Hematopoietic multipotent progenitor cell treated with erythropoietin and hydrocortisone succinate and interleukin-3 and kit ligand, for 4 days (in vitro differentiated cells): Measurements from ENCODE around the gene KRT86.
"Not testable (repeated sequence)": the region's sequence is repeated elsewhere in the genome, so short reads cannot be mapped to it uniquely, and the experiment has no call there.

Experiments used
- DNase-seq: peaks from one replicate; pipeline ENCODE4 v3.0.0-alpha.2; 2015

The KRT86 gene

DNA sequence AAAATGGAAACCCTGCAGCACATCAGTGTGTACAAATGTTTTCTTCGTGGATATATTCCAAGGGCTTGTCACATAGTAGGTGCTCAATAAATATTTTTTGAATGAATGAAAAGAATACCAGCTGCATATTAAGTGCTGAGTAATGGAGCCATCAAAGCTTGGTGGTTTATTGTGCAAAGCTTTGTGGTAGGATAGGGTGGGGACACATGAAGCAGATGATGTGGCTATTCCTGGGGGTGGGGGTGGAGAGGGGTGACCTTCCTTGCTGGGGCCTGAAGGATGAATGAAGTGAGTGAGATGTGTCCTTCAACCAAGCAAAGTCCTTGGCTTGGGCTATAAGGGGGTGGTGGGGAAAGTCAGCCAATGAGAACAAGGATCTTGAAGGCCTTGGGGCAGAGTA lies 21.2 kb downstream of the KRT86 start:
- DNase-seq: peak; percentile 73

DNA sequence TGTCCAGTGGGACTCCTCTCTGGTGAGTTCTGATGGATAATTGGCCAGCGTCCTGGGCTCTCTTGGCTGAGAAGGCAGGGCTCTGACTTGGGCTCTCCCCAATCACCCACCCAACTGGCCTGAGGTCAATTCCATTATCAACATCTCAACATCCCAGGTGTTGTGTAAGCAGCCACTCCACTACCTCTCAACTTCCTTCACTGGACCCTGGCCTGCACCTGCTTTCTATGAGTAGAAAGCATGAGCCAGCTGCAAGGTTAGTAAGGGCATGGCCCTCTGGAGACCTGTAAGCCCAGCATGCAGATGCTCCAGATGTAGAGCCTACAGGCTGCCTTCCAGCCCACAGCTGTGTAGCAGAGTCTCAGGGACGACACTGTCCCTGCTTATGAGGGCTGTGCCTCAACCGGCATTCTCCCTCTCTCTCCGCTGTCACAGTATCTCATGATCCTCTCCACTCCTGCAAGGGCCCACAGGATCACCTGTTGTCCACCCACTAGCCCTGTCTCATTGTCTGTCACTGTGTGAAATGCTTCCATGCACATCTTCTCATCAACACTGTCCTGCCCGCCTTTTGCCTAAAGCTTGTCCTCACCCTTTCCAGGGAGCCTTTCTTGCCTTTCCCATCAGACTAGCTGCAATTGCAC lies 22.2 kb downstream of the KRT86 start:
- no peak for DNase-seq

DNA sequence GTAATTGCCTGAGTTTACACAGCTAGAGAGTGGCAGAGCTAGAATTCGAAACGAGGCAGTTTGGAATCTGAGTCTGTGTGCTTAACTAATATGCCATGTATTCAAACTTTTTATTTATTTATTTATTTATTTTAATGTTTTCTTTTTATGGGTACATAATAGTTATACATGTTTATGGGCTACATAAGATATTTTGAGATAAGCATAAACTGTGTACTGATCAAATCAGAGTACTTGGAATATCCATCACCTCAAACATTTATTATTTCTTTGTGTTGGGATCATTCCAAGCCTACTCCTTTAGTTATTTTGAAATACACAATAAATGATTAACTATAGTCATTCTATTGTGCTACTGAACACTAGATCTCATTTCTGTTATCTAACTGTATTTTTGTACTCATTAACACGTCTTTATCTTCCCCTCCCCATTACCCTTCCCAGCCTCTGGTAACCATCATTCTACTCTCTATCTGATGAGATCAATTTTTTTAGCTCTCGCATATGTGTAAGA lies 24.3 kb downstream of the KRT86 start:
- no peak for DNase-seq

DNA sequence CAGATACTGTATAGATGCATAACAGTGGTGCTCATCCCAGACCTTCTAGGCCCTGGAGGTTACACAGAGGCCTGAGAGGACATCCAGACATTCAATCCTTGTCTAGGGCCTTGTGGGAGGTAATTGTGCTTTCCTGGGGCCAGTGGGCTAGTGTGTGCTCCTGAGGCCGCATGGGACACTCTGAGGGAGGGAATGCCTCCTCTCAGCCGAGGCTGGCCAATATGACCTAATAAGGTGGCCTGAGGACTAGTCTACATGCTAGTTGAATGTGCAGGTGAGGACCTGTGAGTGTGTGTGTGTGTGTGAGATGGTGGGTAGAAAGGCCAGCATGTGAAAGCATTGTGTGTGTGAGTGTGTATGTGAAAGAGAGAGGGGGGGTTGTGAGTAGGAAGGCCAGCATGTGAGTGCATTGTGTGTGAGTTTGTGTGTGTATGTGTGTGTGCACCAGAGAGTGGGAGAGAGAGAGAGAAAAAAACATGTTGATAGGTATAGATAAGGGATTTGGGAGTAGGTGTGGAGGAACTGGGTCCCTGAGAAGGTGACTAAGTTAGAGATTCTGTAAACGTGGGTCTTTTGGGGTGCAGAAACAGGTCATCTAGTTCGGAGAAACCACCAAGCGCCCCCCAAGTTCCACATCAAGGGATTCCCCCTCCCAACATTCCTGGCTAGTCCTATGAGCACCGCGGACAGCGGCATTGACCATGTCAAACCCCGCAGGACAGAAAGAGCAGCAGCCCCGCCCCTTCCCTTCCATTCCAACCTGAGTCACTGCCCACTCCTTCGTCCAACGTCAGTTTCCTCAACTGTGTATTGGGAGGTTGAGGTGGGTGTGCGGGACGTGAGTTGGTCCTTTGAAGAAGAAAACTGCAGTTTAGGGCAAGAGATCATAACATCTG lies 26.6 kb downstream of the KRT86 start:
- DNase-seq: no peak

DNA sequence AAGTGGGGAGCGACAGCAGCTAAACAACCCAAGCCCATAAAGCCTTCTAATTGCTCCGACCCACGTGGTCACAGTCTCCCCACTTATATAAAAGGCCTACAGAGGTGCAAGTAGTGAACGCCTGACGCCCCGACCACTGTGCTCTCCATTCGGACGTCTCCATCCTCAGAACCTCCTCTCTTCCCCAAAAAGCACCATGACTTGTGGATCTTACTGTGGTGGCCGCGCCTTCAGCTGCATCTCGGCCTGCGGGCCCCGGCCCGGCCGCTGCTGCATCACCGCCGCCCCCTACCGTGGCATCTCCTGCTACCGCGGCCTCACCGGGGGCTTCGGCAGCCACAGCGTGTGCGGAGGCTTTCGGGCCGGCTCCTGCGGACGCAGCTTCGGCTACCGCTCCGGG lies 27.3 kb downstream of the KRT86 start:
- not testable (repeated sequence) for DNase-seq

DNA sequence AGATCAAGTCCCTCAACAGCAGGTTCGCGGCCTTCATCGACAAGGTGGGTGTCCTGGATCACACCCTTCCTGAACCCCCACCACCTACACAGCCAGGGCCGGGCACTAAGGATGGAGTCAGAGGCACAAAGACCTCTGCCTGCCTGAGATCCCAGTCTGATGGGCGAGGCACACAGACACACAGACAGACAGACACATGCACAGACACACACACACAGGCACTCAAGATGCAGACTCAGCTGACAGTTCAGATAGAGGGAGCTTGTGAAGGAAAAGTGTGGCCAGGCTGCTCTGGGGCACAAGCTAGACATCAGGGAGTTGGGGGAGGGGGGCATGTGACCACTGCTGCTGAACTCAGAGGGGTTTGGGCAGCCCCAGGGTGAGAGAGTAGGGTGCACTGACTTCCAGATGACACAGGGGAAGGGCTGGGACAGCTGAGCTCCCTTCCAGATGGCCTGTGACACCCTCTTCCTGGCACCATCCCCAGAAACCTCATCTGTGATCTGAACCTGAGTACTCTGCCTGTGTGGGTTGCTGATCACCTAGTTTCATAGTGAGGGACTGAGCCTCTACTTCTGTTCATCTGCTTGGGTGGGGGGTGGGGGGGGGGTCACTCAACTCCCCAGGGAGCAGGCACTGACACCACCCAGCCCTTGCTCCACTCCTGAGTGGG lies 27.9 kb downstream of the KRT86 start:
- not testable (repeated sequence) for DNase-seq

DNA sequence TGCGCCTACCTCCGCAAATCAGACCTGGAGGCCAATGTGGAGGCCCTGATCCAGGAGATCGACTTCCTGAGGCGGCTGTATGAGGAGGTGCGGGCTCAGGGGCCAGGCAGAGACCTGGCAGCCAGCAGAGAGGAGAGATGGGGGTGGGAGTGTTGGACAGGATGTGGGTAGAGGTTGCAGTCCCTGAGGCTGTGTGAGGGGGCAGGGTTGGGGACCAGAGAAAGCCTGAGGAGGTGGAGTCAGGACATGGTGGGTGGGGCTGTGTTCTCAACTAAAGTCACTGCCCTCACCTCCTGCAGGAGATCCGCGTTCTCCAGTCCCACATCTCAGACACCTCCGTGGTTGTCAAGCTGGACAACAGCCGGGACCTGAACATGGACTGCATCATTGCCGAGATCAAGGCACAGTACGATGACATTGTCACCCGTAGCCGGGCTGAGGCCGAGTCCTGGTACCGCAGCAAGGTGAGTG lies 30.5 kb downstream of the KRT86 start:
- peak; percentile 62 for DNase-seq

DNA sequence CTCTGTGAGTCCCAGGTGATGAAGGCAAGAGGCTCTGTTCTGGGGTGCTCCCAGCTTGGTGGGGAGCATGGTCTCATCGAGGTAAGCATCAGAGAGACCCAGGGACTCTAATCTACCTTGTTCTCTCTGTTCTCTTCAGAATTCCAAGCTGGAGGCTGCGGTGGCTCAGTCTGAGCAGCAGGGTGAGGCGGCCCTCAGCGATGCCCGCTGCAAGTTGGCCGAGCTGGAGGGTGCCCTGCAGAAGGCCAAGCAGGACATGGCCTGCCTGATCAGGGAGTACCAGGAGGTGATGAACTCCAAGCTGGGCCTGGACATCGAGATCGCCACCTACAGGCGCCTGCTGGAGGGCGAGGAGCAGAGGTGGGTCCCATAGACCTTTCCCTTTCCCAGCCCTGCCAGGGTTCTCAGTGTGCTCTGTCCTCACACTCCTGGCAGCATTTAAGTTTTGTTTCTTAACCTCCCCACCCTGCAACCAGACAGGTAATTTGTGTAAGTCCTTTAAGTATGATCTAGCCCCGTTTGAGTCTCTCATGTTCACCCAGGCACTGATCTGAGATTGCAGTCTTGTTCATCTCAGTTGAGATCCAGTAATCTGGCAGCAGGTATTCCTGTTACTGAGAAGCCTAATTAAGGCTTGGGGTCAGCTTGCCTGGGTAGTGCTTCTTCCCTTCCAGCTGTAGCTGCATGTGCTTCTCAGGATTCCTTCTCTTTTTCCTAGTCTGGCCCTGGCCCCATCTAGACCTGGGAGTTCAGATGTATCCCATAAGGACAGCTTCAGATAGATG lies 31.7 kb downstream of the KRT86 start:
- DNase-seq: peak; percentile 14

DNA sequence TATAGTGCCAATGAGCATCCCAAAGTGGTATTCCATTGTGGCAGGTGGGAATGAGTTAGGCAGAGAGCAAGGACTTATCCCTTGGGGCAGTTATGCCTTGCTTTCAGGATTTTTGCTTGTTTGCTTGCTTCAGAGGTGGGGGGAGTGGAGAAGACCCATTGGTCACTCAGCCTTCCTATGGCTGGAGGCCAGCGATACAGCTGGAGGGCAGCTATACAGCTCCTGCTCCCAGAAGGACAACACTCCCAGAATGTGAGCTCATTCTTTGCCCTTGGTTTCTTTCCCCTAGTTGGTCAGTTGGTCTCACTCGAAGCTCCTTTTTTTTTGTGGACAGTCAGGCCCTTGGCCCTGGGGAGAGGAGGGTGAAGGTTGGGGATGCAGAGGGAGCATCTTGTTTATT lies 32.3 kb downstream of the KRT86 start:
- no peak for DNase-seq

DNA sequence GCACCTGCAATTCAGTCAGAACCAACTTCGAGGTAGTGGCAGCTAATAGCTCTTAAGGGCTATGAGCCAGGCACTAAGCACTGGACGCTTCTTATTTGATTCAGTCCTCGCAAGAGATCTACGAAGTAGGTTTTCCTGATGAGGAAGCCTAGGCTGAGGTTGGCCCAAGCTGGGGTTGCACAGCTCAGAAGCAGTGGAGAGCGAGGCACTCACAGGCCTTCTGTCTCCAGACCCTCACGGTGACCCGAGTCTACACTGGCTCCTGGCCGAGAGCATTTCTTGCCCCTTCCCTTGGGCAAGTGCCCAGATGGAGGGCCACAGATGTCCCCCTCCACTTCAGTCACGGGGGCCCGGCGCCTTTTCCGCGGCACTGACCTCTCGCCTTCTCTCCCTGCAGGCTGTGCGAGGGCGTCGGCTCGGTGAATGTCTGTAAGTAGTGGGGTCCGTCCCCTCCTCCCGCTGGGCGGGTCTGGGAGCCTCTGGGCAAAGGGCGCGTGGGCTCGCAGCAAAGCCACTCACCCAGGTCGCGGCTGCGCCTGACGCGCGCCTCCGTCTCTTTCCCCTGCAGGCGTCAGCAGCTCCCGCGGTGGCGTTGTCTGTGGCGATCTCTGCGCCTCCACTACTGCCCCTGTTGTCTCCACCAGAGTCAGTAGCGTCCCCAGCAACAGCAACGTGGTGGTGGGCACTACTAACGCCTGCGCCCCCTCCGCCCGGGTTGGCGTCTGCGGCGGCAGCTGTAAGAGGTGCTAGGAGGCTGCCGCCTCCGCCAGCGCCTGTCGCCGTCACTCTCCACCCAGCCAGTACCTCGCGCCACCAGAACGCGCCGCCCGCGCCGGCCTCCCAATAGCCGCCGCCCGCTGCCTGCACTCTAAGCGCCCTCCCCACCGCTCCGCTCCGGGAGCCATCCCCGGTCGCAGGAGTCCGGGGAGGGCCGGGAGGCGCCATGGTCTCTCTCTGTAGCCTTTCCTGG lies 33.7 kb downstream of the KRT86 start:
- peak; percentile 73 for DNase-seq

DNA sequence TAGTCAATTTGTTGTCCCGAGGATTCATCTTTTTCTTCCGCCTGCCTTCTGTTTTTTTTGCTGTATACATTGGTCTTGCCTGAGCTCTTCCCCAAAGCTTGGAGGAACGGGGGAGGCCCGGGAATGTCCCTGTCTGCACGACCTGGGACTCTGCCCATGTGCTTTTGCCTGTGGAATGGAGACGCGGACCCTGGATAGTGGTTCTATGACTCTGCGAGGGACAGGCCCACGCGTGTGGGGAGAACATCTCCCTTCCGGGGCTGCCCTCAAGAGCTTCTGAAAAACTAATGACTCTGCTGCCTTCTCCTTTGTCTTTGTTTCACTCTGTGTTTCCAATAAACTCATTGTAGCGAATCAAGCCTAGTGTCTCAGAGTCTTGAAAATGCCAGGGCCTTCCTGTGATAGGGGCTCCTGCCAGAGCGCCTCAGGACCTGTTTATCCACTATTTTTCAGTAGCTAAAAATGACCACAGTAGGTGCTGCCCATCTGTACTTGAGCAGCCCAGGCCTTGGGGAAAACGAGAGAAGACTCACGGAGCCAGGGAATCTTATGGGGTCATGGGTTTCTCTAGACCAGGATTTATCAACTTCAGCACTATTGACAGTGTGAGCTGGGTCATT lies 34.5 kb downstream of the KRT86 start:
- no peak for DNase-seq

DNA sequence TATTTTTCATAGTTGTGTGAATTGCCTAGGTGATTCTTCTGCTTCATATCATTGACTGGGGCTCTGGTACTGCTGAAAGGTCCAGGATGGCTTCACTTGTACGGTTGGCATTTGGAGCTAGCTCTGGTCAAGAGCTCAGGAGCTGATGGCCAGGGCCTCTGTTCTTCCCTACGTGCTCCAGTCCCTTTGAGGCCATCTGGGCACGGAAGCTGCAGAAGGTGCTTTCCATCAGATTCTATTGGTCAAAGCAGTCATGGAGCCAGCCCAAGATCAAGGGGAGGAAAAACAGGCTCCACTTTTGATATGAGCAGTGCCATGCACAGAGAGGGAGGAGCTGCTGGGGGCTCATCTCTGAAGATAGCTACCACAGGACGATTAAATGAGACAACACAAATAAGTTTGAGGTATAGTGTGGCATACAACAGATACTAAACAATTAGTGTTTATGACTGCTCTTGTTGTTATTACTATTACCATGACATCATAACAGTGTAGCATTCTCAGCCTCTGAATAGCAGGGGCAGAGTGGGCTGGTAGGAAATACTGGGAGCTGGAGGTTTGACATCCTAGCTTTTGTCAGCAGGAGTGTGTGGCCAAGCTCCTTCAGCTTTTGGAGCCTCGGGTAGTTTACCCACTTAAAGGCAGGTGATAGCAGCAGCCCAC lies 36.3 kb downstream of the KRT86 start:
- DNase-seq: no peak

DNA sequence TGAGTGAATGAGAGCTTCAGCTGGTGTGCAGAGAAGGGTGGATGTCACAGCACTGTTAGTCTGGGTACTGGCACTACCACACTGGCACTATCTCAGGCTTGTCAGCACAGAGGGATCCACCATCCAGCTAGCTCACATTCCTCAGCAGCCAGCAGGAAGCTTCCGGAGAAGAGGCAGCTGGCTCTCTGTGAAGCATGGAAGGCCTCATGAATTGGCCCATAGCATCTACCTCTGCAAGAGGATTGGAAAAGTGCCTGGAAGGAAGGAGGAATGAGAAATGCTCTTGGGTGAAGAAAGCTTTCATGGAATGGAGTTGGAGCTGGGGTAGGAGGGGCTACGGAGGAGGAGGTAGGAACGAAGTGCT lies 36.8 kb downstream of the KRT86 start:
- DNase-seq: no peak

DNA sequence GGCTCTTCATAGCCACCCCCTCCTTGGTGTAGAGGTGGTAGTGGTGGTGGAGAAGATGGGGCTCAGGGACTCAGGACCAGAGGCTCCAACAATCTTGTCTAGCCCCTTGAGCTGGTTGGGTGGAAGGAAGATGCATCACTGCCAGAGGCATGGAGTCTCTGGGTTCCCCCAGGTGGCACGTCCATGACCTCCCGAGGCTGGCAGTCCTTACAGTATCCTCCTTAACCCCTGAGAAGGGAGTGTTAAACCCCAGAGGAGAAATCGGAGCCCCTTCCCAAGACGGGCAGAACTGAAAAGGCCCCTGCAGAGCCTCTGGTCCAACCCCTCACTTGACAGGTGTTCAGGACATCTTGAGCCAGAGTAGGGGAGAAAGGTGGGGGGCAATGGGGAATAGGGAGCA lies 37.6 kb downstream of the KRT86 start:
- DNase-seq: no peak

DNA sequence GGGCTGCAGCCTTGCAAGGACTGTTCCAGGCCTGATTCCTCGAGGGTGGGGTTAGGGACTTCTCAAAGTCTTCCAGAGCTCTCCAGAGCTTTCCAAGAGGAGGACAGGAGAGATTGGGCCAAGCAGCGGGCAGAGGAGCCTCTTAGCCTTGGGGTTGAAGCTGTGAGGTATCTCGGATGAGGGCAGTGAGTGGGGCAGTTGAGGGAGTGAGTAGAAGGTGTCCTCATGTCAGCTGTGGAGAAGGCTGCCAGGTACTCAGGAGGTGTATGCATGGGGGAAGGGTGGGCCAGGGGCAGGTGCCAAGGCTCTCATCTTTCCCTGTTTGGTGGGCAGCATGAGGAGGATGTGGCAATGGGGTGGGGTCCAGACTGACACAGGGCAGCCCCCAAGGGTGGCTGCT lies 39.0 kb downstream of the KRT86 start:
- no peak for DNase-seq

DNA sequence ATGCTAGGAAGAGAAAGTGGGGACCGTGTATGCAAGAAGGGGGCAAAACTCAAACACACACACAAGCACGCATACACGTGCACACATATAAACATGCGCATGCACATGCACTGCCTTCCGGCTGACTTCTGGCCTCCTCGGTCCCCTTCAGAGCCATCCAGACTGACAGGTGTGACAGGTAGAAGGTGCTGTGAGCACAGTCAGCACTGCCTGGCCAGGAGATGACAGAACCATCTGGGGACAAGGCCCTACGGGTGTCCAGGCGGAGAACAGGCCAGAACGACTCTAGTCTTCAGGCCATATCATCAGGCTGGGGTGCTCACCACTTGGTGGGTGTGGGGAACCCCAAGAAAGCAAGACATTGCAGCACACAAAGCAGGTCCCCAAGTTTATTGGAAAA lies 39.5 kb downstream of the KRT86 start:
- DNase-seq: no peak

DNA sequence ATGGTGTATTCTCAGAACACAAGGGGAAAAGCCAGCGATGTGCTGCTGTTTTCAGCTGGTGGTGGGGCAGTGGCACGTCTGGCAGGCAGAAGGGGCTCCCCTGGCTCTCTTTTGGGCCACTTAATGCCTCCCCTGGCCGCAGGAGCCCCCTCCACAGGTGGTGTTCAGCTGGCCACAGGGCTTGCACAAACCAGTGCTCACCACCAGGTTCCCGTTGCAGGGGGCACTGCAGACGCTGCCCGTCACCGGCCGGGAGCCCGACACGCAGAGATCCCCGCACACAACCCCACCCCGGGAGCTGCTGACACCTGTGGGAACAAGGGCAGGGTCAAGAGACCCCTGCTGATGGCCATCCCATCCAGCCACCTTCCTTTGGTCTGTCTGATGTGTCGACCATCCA lies 40.1 kb downstream of the KRT86 start:
- no peak for DNase-seq

DNA sequence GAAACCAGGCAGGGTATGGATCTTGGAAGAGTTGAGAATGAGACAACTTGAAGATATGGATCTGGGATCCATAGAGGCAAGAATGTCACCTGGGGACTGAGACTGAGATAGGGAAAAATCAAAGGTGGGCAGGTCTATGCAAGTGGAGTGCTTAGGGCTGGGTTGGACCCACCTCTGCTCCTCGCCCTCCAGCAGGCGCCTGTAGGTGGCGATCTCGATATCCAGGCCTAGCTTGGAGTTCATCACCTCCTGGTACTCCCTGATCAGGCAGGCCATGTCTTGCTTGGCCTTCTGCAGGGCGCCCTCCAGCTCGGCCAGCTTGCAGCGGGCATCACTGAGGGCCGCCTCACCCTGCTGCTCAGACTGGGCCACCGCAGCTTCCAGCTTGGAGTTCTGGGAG lies 41.3 kb downstream of the KRT86 start:
- DNase-seq: peak; percentile 55

DNA sequence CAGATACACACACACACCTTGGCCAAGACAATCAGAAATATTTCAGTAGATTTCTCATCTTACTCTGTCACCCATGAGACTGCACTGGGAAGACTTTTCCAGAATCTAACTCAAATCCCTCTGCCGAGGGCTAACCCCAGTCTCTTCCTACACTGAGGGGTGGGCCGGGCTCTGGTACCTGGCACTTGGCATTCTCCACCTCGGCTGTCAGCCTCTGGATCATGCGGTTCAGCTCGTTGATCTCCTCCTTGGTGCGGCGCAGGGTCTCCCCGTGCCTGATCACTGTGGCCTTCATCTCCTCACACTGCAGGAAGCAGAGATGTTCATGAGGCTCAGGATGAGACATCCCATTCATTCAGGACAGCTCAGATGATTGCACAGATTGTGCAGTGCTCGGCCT lies 41.8 kb downstream of the KRT86 start:
- no peak for DNase-seq

DNA sequence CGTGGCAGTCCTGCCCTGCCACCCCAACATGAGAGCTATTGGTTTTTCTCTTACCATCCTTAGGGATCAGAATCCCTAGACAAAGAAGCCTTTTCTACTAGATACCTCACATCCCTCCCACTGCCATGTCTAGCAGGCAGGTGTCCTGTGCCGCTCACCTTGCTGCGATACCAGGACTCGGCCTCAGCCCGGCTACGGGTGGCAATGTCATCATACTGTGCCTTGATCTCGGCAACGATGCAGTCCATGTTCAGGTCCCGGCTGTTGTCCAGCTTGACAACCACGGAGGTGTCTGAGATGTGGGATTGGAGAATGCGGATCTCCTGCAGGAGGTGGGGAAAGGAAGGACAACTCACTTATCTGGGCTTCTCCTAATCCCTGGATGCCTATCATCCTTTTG lies 42.3 kb downstream of the KRT86 start:
- DNase-seq: no peak
